ENCODE data around the gene LCE6A. TPM values are rescaled to one million over a fixed set of nuclear protein-coding genes. Genes with fewer than 3 reads are reported as not detected.

The LCE6A gene
- total and polyA plus RNA-seq, 9 of the 15 experiments (the other 6 are each of a cell fraction or from before 2014, with no cell fraction given), result not detected

- Histone ChIP-seq H3K36me3 (ENCODE audit: control insufficient read depth, insufficient read depth, low read length) (no peaks in the 10 kb centered on the region), H3K4me3 (no peak overlapping the region), H3K27me3 (ENCODE audit: control insufficient read depth in 2 of 2, insufficient read depth in 2 of 2, low read length in 2 of 2) (peaks cover 0 to 16% of the 10 kb centered on the region in 2 experiments; a peak in 1 of 5 replicates), H4K20me1 (replicated peaks; ENCODE audit: control insufficient read depth, insufficient read depth, low read length) (no peaks in the 10 kb centered on the region), H3K79me2 (ENCODE audit: control insufficient read depth, insufficient read depth, low read length) (no peaks in the 10 kb centered on the region), H3K4me1 (replicated peaks in 1 of 2; ENCODE audit: control insufficient read depth in 2 of 2, insufficient read depth in 2 of 2, low read length in 2 of 2) (no peaks in the 10 kb centered on the region), H3K9me1 (ENCODE audit: control insufficient read depth, insufficient read depth, low read length) (no peaks in the 10 kb centered on the region), H3K9me3 (replicated peaks; ENCODE audit: control insufficient read depth, insufficient read depth, low read depth, low read length) (no peaks in the 10 kb centered on the region), H3K9ac (ENCODE audit: insufficient read depth in 1 of 2, low read depth in 2 of 2, low read length in 2 of 2) (no peak overlapping the region), H2AFZ (ENCODE audit: low read depth, low read length) (no peak overlapping the region), H3K4me2 (ENCODE audit: insufficient read depth, low read length) (no peak overlapping the region), H3K27ac (ENCODE audit: extremely low read depth, low read depth, low read length) (no peak overlapping the region)
- ATAC-seq, result no peak
- intact Hi-C loops (cut with micrococcal nuclease) (no loop called here), in situ Hi-C loops (cut with MboI) (no loop called here)
- CTCF ChIA-PET (ENCODE audit: low intra/inter-chr PET ratio), result no interaction called here
- TF ChIP-seq SREBF2 (CRISPR knock-in tag; IDR thresholded peaks at IDR 0.05) (no peak), ZBTB43 (CRISPR knock-in tag; IDR thresholded peaks at IDR 0.05) (no peak), NCOA1 (IDR thresholded peaks at IDR 0.05; ENCODE audit: low read depth) (no peak), FOXJ2 (tag; IDR thresholded peaks at IDR 0.05) (no peak), ATF3 (IDR thresholded peaks at IDR 0.05) (no peak), ATF3 (CRISPR knock-in tag; conservative IDR thresholded peaks at IDR 0.05) (no peak), ELF2 (CRISPR knock-in tag; IDR thresholded peaks at IDR 0.05) (no peak), EHMT2 (IDR thresholded peaks at IDR 0.05) (no peak)
- no TSS peak for BruUV-seq (replicated peaks)
- no peak for DNase-seq (ENCODE audit: extremely low read depth in 1 of 4, low spot score in 3 of 4)
- FAIRE-seq, result no peak
- WGBS (ENCODE audit: insufficient coverage, low coverage, missing lambda C conversion rate), result 0% methylated on average over 3 of the region's 3 CpGs
- POLR2A ChIA-PET, result no interaction called here
These were observed 43.4 kb downstream of the LCE6A start for GRCh38 chr1:152886085-152886484.
